ENCODE results near the gene CRYBA4. TPM values are rescaled to one million over a fixed set of nuclear protein-coding genes. Genes with fewer than 3 reads are reported as not detected.

The CRYBA4 gene
- total and polyA plus RNA-seq, 2 of the 13 experiments (the other 11 are each of a cell fraction or from before 2014, with no cell fraction given) = not detected

DNA sequence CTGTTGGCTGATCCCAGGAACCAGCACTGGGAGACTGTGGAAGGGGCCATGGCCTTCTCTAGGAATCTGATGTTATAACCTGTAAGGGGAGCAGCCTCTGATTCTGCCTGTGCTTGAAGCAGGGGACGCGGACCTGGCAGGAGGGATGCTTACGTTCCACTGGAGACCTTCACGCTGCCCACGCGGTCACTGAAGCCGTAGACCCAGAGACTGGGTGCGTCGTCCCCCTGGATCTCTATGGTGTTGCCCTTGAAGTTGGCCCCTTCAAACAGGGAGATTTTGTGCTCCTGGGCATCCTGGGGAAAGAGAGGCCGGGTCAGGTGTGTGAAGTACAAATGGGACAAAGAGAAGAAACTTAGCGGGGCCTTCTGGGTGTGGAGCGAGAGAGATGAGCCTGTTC is 20.0 kb upstream of the CRYBA4 start (continued):
- TF ChIP-seq, protein P1, sequence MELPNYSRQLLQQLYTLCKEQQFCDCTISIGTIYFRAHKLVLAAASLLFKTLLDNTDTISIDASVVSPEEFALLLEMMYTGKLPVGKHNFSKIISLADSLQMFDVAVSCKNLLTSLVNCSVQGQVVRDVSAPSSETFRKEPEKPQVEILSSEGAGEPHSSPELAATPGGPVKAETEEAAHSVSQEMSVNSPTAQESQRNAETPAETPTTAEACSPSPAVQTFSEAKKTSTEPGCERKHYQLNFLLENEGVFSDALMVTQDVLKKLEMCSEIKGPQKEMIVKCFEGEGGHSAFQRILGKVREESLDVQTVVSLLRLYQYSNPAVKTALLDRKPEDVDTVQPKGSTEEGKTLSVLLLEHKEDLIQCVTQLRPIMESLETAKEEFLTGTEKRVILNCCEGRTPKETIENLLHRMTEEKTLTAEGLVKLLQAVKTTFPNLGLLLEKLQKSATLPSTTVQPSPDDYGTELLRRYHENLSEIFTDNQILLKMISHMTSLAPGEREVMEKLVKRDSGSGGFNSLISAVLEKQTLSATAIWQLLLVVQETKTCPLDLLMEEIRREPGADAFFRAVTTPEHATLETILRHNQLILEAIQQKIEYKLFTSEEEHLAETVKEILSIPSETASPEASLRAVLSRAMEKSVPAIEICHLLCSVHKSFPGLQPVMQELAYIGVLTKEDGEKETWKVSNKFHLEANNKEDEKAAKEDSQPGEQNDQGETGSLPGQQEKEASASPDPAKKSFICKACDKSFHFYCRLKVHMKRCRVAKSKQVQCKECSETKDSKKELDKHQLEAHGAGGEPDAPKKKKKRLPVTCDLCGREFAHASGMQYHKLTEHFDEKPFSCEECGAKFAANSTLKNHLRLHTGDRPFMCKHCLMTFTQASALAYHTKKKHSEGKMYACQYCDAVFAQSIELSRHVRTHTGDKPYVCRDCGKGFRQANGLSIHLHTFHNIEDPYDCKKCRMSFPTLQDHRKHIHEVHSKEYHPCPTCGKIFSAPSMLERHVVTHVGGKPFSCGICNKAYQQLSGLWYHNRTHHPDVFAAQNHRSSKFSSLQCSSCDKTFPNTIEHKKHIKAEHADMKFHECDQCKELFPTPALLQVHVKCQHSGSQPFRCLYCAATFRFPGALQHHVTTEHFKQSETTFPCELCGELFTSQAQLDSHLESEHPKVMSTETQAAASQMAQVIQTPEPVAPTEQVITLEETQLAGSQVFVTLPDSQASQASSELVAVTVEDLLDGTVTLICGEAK (IDR thresholded peaks at IDR 0.05) = no peak
- TF ChIP-seq, protein P1 (CRISPR knock-in tag; IDR thresholded peaks at IDR 0.05) = no peak
- TF ChIP-seq, protein P2, sequence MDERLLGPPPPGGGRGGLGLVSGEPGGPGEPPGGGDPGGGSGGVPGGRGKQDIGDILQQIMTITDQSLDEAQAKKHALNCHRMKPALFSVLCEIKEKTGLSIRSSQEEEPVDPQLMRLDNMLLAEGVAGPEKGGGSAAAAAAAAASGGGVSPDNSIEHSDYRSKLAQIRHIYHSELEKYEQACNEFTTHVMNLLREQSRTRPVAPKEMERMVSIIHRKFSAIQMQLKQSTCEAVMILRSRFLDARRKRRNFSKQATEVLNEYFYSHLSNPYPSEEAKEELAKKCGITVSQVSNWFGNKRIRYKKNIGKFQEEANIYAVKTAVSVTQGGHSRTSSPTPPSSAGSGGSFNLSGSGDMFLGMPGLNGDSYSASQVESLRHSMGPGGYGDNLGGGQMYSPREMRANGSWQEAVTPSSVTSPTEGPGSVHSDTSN (CRISPR knock-in tag; IDR thresholded peaks at IDR 0.05) = no peak
- TF ChIP-seq EED (CRISPR knock-in tag; IDR thresholded peaks at IDR 0.05) = no peak
- TF ChIP-seq, protein P3, sequence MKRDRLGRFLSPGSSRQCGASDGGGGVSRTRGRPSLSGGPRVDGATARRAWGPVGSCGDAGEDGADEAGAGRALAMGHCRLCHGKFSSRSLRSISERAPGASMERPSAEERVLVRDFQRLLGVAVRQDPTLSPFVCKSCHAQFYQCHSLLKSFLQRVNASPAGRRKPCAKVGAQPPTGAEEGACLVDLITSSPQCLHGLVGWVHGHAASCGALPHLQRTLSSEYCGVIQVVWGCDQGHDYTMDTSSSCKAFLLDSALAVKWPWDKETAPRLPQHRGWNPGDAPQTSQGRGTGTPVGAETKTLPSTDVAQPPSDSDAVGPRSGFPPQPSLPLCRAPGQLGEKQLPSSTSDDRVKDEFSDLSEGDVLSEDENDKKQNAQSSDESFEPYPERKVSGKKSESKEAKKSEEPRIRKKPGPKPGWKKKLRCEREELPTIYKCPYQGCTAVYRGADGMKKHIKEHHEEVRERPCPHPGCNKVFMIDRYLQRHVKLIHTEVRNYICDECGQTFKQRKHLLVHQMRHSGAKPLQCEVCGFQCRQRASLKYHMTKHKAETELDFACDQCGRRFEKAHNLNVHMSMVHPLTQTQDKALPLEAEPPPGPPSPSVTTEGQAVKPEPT (CRISPR knock-in tag; IDR thresholded peaks at IDR 0.05; ENCODE audit: low read depth) = no peak
